Erythroblast (primary cell): ENCODE results near the gene GHR.
"Not testable (repeated sequence)": the region's sequence is repeated elsewhere in the genome, so short reads cannot be mapped to it uniquely, and the experiment has no call there.

Source experiments
- DNase-seq, 2 experiments: peaks; one replicate each; lab custom pipeline; 2025; lab: John Stamatoyannopoulos, UW
- GATA1 ChIP-seq: IDR thresholded peaks from 2 replicates; pipeline ENCODE4 v1.6.1; 2011; ENCODE audit warnings: low read depth, mild to moderate bottlenecking, control low read depth, low read length, moderate library complexity
- POLR2A ChIP-seq: IDR thresholded peaks from 2 replicates; pipeline ENCODE4 v1.6.1; 2011; ENCODE audit warnings: mild to moderate bottlenecking, low read length

The GHR gene

GRCh38 chr5:42634575-42634974 is 211.3 kb downstream of the GHR start:
- no peak for TF ChIP-seq POLR2A
- no peak for TF ChIP-seq GATA1
- DNase-seq: no peak

- DNase-seq: peak in 1 of 2 experiments; percentile 9
- TF ChIP-seq POLR2A: no peak
- no peak for TF ChIP-seq GATA1
Measured at GRCh38 chr5:42636425-42636824, 213.2 kb downstream of the GHR start.

DNA sequence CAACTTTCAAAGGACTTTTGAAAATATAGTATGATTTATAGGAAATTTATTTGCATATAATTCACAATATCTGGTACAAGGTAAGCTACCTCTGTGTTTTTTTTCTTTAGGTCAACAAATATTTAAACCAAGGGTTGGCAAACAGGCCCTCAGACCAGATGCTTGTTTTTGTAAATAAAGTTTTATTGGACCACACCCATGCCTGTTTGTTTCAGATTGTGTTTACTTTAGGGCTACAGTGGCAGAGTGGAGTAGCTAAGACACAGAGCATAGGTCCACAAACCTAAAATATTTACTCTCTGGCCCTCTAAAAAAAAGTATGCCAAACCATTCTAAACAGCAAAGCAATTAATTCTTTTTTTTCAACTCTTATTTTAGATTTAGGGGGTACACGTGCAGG is 213.7 kb downstream of the GHR start:
- DNase-seq: no peak
- TF ChIP-seq GATA1: no peak
- no peak for TF ChIP-seq POLR2A

DNA sequence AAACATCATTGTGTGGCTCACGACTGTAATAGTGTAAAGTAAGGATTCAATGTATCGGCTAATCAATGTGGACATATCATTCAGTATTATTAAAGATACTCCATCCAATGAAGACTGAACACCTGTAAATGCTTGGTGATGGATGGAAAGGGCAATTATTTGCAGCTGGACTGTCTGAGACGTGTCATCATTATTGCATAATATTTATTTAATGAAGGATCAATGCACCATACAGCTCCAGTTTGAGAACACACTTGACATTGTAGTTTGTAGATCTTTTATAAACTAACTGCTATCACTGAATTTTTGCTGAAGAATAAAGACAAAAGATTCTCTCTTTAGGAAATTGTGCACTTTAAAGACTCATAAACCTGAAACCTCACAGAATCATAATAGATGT is 215.7 kb downstream of the GHR start:
- TF ChIP-seq GATA1 (no peak), POLR2A (no peak)
- no peak for DNase-seq

- DNase-seq: no peak
- TF ChIP-seq GATA1 (no peak), POLR2A (no peak)
Measured at GRCh38 chr5:42640835-42641234, 217.6 kb downstream of the GHR start.

- DNase-seq: no peak
- TF ChIP-seq POLR2A: no peak
- TF ChIP-seq GATA1: no peak
Measured at GRCh38 chr5:42641336-42642005, 218.2 kb downstream of the GHR start.

DNA sequence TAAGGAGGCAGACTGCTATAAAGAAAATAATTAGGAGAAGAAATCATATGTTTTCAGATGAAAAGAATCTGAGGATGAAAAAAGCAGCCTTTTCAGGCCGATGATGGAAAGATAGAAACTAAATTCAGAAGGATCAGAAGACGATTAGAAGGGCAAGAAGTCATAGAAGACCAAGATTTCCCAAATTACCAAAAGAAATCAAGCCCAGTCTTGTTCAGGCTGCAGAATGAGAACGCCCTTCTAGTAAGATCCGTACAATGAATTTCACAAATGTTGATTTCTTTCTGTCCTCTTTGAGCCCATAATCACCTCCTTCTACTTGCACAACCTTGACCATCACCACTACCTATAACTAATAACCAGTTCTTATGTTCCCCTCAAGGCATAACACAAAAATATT is 218.8 kb downstream of the GHR start:
- DNase-seq: no peak
- no peak for TF ChIP-seq GATA1

DNA sequence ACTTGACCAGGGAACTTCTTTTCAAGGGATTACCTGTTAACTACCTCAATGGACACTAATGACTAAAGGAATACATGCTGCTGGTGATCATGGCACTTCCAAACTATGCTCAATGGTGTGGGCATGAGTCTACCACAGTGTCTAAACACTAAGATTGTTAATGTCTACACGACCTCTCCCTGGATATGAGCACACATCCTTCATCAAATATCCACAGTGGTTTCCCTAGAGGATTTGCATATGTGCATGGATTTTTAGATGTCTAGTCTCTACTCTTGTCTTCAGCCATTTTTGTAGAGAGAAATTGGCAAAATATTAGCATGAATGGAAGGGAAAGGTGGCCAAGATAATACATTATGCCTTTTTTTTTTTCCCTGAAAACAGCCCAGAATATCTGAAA is 220.1 kb downstream of the GHR start:
- TF ChIP-seq GATA1 (no peak), POLR2A (no peak)
- DNase-seq: no peak

GRCh38 chr5:42645138-42645537 is 221.9 kb downstream of the GHR start:
- no peak for DNase-seq
- TF ChIP-seq POLR2A (no peak), GATA1 (no peak)

DNA sequence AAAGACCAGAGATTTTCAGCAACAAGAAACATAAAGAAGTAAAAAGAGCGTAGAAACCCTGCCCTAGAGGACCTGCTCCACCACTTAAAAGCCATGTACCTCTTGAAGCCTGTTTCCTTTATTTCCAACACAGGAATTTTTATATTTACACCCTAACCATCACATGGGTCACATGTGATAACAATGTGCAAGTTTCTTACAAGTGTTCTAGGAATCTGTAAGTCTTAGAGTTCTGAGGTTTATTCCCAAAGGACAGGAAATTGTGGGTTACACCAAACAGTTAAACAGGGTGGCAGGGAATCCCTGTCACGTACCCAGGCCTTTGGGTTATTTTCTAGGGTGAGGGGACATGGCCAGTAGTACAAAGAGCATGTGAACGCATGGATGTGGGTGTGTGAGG is 224.8 kb downstream of the GHR start:
- TF ChIP-seq POLR2A (no peak), GATA1 (no peak)
- DNase-seq: no peak

DNA sequence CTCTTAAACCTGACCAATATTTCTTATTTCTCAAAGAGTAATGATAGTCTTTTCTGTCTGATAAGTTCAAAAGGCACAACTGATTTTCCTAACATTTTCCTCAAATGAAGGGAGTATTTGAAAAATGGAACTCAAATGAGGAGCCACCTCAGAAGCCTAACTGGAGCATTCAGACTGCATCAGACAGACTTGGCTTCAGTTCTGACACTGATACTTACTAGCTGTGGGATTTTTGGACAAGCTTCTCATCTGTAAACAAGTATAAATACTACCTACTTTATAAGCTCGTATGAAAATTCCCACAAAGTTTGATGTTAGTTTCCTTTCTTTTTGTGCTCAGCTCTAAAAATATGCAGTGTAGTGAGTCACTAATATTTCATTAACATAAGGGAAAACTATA is 225.7 kb downstream of the GHR start:
- no peak for DNase-seq
- TF ChIP-seq POLR2A: no peak
- TF ChIP-seq GATA1: no peak

GRCh38 chr5:42650084-42650483 is 226.8 kb downstream of the GHR start:
- DNase-seq: no peak

DNA sequence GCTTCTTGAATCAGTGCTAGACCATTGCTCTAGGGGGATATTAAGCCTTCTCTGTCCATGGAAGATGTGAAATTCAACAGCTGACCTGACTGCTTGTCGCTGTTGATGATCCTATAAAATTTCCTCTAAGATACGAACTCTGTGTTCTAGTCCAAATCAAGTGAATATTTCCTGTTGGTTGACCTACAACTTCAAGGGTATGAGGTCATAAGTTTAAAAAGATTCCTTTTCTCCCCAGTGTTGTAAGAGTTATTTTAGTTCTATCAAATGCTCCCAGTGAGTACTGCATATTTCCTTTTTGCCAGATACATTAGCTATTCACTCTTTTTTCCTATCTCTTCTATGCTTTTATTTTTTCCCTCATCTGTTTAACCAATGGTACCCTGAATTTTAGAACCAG is 230.5 kb downstream of the GHR start:
- TF ChIP-seq GATA1: no peak
- DNase-seq: no peak

More at GRCh38 chr5:42650084-42650483, 226.8 kb downstream of the GHR start:
- no peak for TF ChIP-seq GATA1
- TF ChIP-seq POLR2A: no peak

DNA sequence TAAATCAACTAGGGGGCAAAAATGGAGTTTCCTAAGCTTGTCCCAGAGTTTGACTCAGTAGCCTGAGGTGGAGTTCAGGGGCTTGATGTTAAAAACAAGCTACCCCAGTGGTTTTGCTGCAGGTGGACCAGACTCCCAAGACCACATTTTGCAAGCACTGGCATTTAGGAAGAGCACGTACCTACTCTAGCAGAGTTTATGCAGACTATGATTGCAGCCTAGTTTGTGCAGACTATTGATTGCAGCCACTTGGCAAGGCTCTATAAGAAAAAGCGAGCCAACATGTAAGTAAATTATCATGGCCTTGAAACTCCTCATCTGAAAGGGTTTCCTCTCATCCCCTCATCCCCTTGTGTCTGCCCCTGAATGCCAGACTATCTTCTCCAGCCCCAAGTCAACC is 231.4 kb downstream of the GHR start:
- no peak for DNase-seq
- TF ChIP-seq GATA1 (no peak), POLR2A (no peak)

- DNase-seq: no peak
Measured at GRCh38 chr5:42655982-42656650, 232.9 kb downstream of the GHR start.

DNA sequence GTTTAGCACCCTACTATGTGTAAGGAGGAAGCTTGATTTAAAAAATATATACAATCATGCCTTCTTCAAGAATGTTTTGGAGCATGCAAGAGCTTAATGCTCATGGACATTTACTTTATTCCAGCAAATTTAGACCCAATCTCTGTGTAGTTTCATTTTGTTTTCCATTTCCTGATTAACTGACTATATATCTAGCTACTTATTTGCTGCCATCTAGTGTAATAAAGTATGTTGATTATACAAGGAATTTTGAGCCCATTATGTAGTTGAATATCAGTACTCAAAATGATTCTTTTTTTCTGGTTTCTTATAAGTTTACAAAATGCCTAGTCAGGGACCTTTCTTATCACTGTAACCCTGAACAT is 233.4 kb downstream of the GHR start:
- no peak for DNase-seq
- TF ChIP-seq POLR2A (no peak), GATA1 (no peak)

More at GRCh38 chr5:42655982-42656650, 232.9 kb downstream of the GHR start:
- TF ChIP-seq POLR2A: no peak
- TF ChIP-seq GATA1: no peak

DNA sequence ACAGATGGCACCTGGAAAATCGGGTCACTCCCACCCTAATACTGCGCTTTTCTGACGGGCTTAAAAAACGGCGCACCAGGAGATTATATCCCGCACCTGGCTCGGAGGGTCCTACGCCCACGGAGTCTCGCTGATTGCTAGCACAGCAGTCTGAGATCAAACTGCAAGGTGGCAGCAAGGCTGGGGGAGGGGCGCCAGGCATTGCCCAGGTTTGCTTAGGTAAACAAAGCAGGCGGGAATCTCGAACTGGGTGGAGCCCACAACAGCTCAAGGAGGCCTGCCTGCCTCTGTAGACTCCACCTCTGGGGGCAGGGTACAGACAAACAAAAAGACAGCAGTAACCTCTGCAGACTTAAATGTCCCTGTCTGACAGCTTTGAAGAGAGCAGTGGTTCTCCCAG is 236.6 kb downstream of the GHR start:
- DNase-seq: not testable (repeated sequence)
